HG03457 (cell line): ENCODE results near the gene FXYD4.
"Not testable (repeated sequence)": the region's sequence is repeated elsewhere in the genome, so short reads cannot be mapped to it uniquely, and the experiment has no call there.

ENCODE experiments used
- ATAC-seq: cut with Tn5 transposase; IDR thresholded peaks from one replicate; pipeline ENCODE4 v1.9.1; 2021; ENCODE audit warnings: moderate number of reproducible peaks; ENCODE audit not compliant: unreplicated experiment

Gene FXYD4

GRCh38 chr10:43415544-43415943, 44.1 kb downstream of the FXYD4 start:
- ATAC-seq, result no peak

GRCh38 chr10:43417950-43418768, 46.7 kb downstream of the FXYD4 start:
- no peak for ATAC-seq

GRCh38 chr10:43419997-43420368, 48.5 kb downstream of the FXYD4 start:
- no peak for ATAC-seq

GRCh38 chr10:43420369-43421200, 49.1 kb downstream of the FXYD4 start:
- ATAC-seq, result peak; percentile 85

- no peak for ATAC-seq
Observed at GRCh38 chr10:43421201-43421507, 49.7 kb downstream of the FXYD4 start.

GRCh38 chr10:43421519-43421918, 50.1 kb downstream of the FXYD4 start:
- ATAC-seq, result no peak

GRCh38 chr10:43421944-43422343, 50.5 kb downstream of the FXYD4 start:
- not testable (repeated sequence) for ATAC-seq

GRCh38 chr10:43424416-43424815, 53.0 kb downstream of the FXYD4 start:
- ATAC-seq, result no peak
